NCI-H2081 (cell line): ENCODE results near the gene CDC42BPG.

ENCODE experiments used
- DNase-seq, 2 experiments: peaks; one replicate each; lab custom pipeline; 2025; lab: John Stamatoyannopoulos, UW

CDC42BPG gene

GRCh38 chr11:64879244-64879900 is 34.9 kb upstream of the CDC42BPG start:
- no peak for DNase-seq

- DNase-seq: peak; percentile 97 to 99
Measured at GRCh38 chr11:64878494-64879243, 34.2 kb upstream of the CDC42BPG start, which contains the start of gene EHD1. TSS of gene EHD1 (minus strand) at chr11:64878621. CDS start at chr11:64878464, 157 bp downstream.

- DNase-seq: peak in 1 of 2 experiments; percentile 53
Measured at GRCh38 chr11:64878223-64878493, 33.7 kb upstream of the CDC42BPG start.

GRCh38 chr11:64877390-64878222 is 33.2 kb upstream of the CDC42BPG start:
- DNase-seq: no peak

- DNase-seq: no peak
Measured at GRCh38 chr11:64876835-64877341, 32.4 kb upstream of the CDC42BPG start.

- no peak for DNase-seq
Measured at GRCh38 chr11:64876229-64876750, 31.8 kb upstream of the CDC42BPG start.

- no peak for DNase-seq
Measured at GRCh38 chr11:64875369-64876228, 31.1 kb upstream of the CDC42BPG start.

GRCh38 chr11:64874308-64875240 is 30.1 kb upstream of the CDC42BPG start:
- no peak for DNase-seq

- DNase-seq: no peak
Measured at GRCh38 chr11:64872790-64873488, 28.5 kb upstream of the CDC42BPG start.

- DNase-seq: no peak
Measured at GRCh38 chr11:64871492-64871891, 27.0 kb upstream of the CDC42BPG start.

GRCh38 chr11:64870893-64871466 is 26.5 kb upstream of the CDC42BPG start:
- DNase-seq: no peak

GRCh38 chr11:64870176-64870892 is 25.9 kb upstream of the CDC42BPG start:
- DNase-seq: no peak

- DNase-seq: no peak
Measured at GRCh38 chr11:64869571-64870175, 25.2 kb upstream of the CDC42BPG start.

- DNase-seq: no peak
Measured at GRCh38 chr11:64868904-64869570, 24.6 kb upstream of the CDC42BPG start.

GRCh38 chr11:64867748-64868462 is 23.5 kb upstream of the CDC42BPG start:
- no peak for DNase-seq

- no peak for DNase-seq
Measured at GRCh38 chr11:64866173-64866491, 21.7 kb upstream of the CDC42BPG start.
